Stimulated activated naive CD4-positive, alpha-beta T cell treated with Interleukin-2 at 50 U/mL for 16 hours (primary cell): ENCODE results near the gene EIF3M.
"Not testable (repeated sequence)": the region's sequence is repeated elsewhere in the genome, so short reads cannot be mapped to it uniquely, and the experiment has no call there.

Experiments used
- DNase-seq: peaks from one replicate; lab custom pipeline; 2025; lab: John Stamatoyannopoulos, UW

The EIF3M gene

GRCh38 chr11:32597921-32598320 is 14.3 kb downstream of the EIF3M start:
- no peak for DNase-seq

- DNase-seq = no peak
Observed at GRCh38 chr11:32602657-32603415, 19.2 kb downstream of the EIF3M start.

- DNase-seq = no peak
Observed at GRCh38 chr11:32606220-32606619, 22.6 kb downstream of the EIF3M start.

- DNase-seq = not testable (repeated sequence)
Observed at GRCh38 chr11:32608826-32609225, 25.2 kb downstream of the EIF3M start.

GRCh38 chr11:32610797-32611352 is 27.2 kb downstream of the EIF3M start:
- no peak for DNase-seq

- no peak for DNase-seq
Observed at GRCh38 chr11:32613500-32614151, 30.0 kb downstream of the EIF3M start.

GRCh38 chr11:32615422-32615821 is 31.8 kb downstream of the EIF3M start:
- DNase-seq = no peak

GRCh38 chr11:32616903-32617302 is 33.3 kb downstream of the EIF3M start:
- no peak for DNase-seq

- DNase-seq = no peak
Observed at GRCh38 chr11:32630844-32631243, 47.2 kb downstream of the EIF3M start.

GRCh38 chr11:32635819-32636218 is 52.2 kb downstream of the EIF3M start:
- DNase-seq = no peak

- DNase-seq = no peak
Observed at GRCh38 chr11:32641361-32641760, 57.7 kb downstream of the EIF3M start.

GRCh38 chr11:32643526-32643925 is 59.9 kb downstream of the EIF3M start:
- DNase-seq = no peak
